GM21619 (cell line): ENCODE results near the gene PARP12.

Experiments used
- ATAC-seq: cut with Tn5 transposase; IDR thresholded peaks from one replicate; pipeline ENCODE4 v1.9.1; 2021; ENCODE audit not compliant: unreplicated experiment

The PARP12 gene

GRCh38 chr7:140036224-140036962, 26.4 kb downstream of the PARP12 start:
- peak; percentile 69 for ATAC-seq

- no peak for ATAC-seq
Observed at GRCh38 chr7:140035400-140036223, 27.1 kb downstream of the PARP12 start.

GRCh38 chr7:140034421-140034820, 28.3 kb downstream of the PARP12 start:
- ATAC-seq = no peak

GRCh38 chr7:140033779-140034363, 28.9 kb downstream of the PARP12 start:
- ATAC-seq = no peak

- no peak for ATAC-seq
Observed at GRCh38 chr7:140033036-140033435, 29.7 kb downstream of the PARP12 start.

- no peak for ATAC-seq
Observed at GRCh38 chr7:140031364-140031763, 31.4 kb downstream of the PARP12 start.

- ATAC-seq = no peak
Observed at GRCh38 chr7:140029072-140029471, 33.7 kb downstream of the PARP12 start.

- ATAC-seq = no peak
Observed at GRCh38 chr7:140028311-140028710, 34.4 kb downstream of the PARP12 start.

GRCh38 chr7:140027858-140028257, 34.9 kb downstream of the PARP12 start:
- no peak for ATAC-seq

- no peak for ATAC-seq
Observed at GRCh38 chr7:140026935-140027334, 35.8 kb downstream of the PARP12 start.

- ATAC-seq = no peak
Observed at GRCh38 chr7:140025814-140026433, 36.8 kb downstream of the PARP12 start.

GRCh38 chr7:140025241-140025640, 37.5 kb downstream of the PARP12 start:
- ATAC-seq = no peak

- ATAC-seq = no peak
Observed at GRCh38 chr7:140024585-140024984, 38.2 kb downstream of the PARP12 start.

- ATAC-seq = no peak
Observed at GRCh38 chr7:140023728-140024127, 39.0 kb downstream of the PARP12 start.

GRCh38 chr7:140022582-140023211, 40.1 kb downstream of the PARP12 start:
- ATAC-seq = no peak

- ATAC-seq = no peak
Observed at GRCh38 chr7:140021603-140022002, 41.1 kb downstream of the PARP12 start.

- ATAC-seq = no peak
Observed at GRCh38 chr7:140019606-140020005, 43.1 kb downstream of the PARP12 start.

- no peak for ATAC-seq
Observed at GRCh38 chr7:140019172-140019571, 43.6 kb downstream of the PARP12 start.

- no peak for ATAC-seq
Observed at GRCh38 chr7:140018125-140019043, 44.4 kb downstream of the PARP12 start.

GRCh38 chr7:140017543-140017942, 45.2 kb downstream of the PARP12 start:
- ATAC-seq = no peak
